GM21381 (cell line): ENCODE data around the gene TMTC4.
"Not testable (repeated sequence)": the region's sequence is repeated elsewhere in the genome, so short reads cannot be mapped to it uniquely, and the experiment has no call there.

Experiments
- ATAC-seq: cut with Tn5 transposase; IDR thresholded peaks from one replicate; pipeline ENCODE4 v1.9.1; 2021; ENCODE audit warnings: mild to moderate bottlenecking, moderate library complexity; ENCODE audit not compliant: unreplicated experiment

TMTC4 gene

GRCh38 chr13:100589178-100589725 is 85.3 kb downstream of the TMTC4 start:
- ATAC-seq: no peak

- ATAC-seq: peak; percentile 97
Observed at GRCh38 chr13:100588331-100589177, 86.0 kb downstream of the TMTC4 start, which contains the start of gene GGACT. Gene GGACT, minus strand, starts transcription at chr13:100588789. Its CDS starts 56,198 bp downstream, at chr13:100532591.

GRCh38 chr13:100584896-100585295 is 89.7 kb downstream of the TMTC4 start:
- ATAC-seq: no peak

- no peak for ATAC-seq
Observed at GRCh38 chr13:100581504-100581903, 93.1 kb downstream of the TMTC4 start.

GRCh38 chr13:100581030-100581429 is 93.6 kb downstream of the TMTC4 start:
- no peak for ATAC-seq

- ATAC-seq: no peak
Observed at GRCh38 chr13:100580045-100580444, 94.5 kb downstream of the TMTC4 start.

- ATAC-seq: not testable (repeated sequence)
Observed at GRCh38 chr13:100577239-100577638, 97.4 kb downstream of the TMTC4 start.

- peak; percentile 92 for ATAC-seq
Observed at GRCh38 chr13:100573121-100573520, 101.5 kb downstream of the TMTC4 start.

GRCh38 chr13:100566543-100566942 is 108.1 kb downstream of the TMTC4 start:
- ATAC-seq: no peak

GRCh38 chr13:100565286-100565685 is 109.3 kb downstream of the TMTC4 start:
- ATAC-seq: no peak

- ATAC-seq: no peak
Observed at GRCh38 chr13:100564444-100565223, 110.0 kb downstream of the TMTC4 start.

GRCh38 chr13:100563779-100564178 is 110.8 kb downstream of the TMTC4 start:
- ATAC-seq: no peak

GRCh38 chr13:100561599-100562204 is 112.9 kb downstream of the TMTC4 start:
- ATAC-seq: no peak

- no peak for ATAC-seq
Observed at GRCh38 chr13:100561158-100561499, 113.5 kb downstream of the TMTC4 start.

GRCh38 chr13:100560498-100561157 is 114.0 kb downstream of the TMTC4 start:
- no peak for ATAC-seq

GRCh38 chr13:100559886-100560285 is 114.7 kb downstream of the TMTC4 start:
- no peak for ATAC-seq
